Measurements from ENCODE around the gene JPH3. TPM values are rescaled to one million over a fixed set of nuclear protein-coding genes. Genes with fewer than 3 reads are reported as not detected.

JPH3 gene
- total and polyA plus RNA-seq, 10 of the 15 experiments (the other 5 are each of a cell fraction or from before 2014, with no cell fraction given) = 0.05 TPM; not detected in 9

GRCh38 chr16:87647431-87648185, 45.3 kb downstream of the JPH3 start (continued):
- TF ChIP-seq FOS (IDR thresholded peaks at IDR 0.05; ENCODE audit: borderline replicate concordance, extremely low read depth, insufficient read length) (no peak), RUNX3 (IDR thresholded peaks at IDR 0.05; ENCODE audit: low read length) (no peak), CBFB (IDR thresholded peaks at IDR 0.05; ENCODE audit: low read depth) (no peak), ZBTB11 (CRISPR knock-in tag; IDR thresholded peaks at IDR 0.05) (no peak), BCLAF1 (IDR thresholded peaks at IDR 0.05) (no peak)

GRCh38 chr16:87648236-87648635, 45.9 kb downstream of the JPH3 start:
- Histone ChIP-seq H3K27me3 (replicated peaks in 1 of 2; ENCODE audit: control insufficient read depth in 2 of 2, insufficient read depth in 2 of 2, low read length in 1 of 2) (peaks cover 0 to 3% of the 10 kb centered on the region in 2 experiments; a peak in 2 of 4 replicates), H4K20me1 (ENCODE audit: control insufficient read depth, insufficient read depth) (no peaks in the 10 kb centered on the region), H3K9me3 (replicated peaks; ENCODE audit: control insufficient read depth, insufficient read depth, low read length) (no peaks in the 10 kb centered on the region), H2AFZ (ENCODE audit: control insufficient read depth, low read depth, low read length) (no peak overlapping the region), H3K4me3 (no peak overlapping the region), H3K4me2 (ENCODE audit: control insufficient read depth, insufficient read depth) (no peak overlapping the region), H3K36me3 (ENCODE audit: control insufficient read depth in 2 of 2, insufficient read depth in 2 of 2, low read length in 1 of 2) (no peaks in the 10 kb centered on the region), H3K79me2 (ENCODE audit: control insufficient read depth, insufficient read depth, low read length) (no peaks in the 10 kb centered on the region), H3K9ac (ENCODE audit: control insufficient read depth, insufficient read depth, low read length) (no peak overlapping the region), H3K4me1 (ENCODE audit: control insufficient read depth, insufficient read depth, low read length) (no peaks in the 10 kb centered on the region), H3K27ac (ENCODE audit: control insufficient read depth, insufficient read depth) (no peak overlapping the region)
- in situ Hi-C loops (cut with MboI) (no loop called here), intact Hi-C loops (cut with micrococcal nuclease; ENCODE audit: unreplicated experiment) (no loop called here)
- WGBS (ENCODE audit: insufficient coverage, insufficient replicate concordance, low lambda C conversion rate, missing lambda C conversion rate) = 56% methylated on average over 23 of the region's 23 CpGs
- no peak for DNase-seq (ENCODE audit: low read depth, low spot score)
- RAD21 ChIA-PET (ENCODE audit: unreplicated experiment) = no interaction called here
- no peak for FAIRE-seq
- CTCF ChIA-PET = no interaction called here
- POLR2A ChIA-PET = no interaction called here
- no TSS peak for BruUV-seq (replicated peaks)
- ATAC-seq = no peak
- SMC1A ChIA-PET (ENCODE audit: uncharacterized antibody, unreplicated experiment) = no interaction called here
- no peak for TF ChIP-seq FOXM1 (IDR thresholded peaks at IDR 0.05; ENCODE audit: low read depth, low read length)
- TF ChIP-seq, protein P1, sequence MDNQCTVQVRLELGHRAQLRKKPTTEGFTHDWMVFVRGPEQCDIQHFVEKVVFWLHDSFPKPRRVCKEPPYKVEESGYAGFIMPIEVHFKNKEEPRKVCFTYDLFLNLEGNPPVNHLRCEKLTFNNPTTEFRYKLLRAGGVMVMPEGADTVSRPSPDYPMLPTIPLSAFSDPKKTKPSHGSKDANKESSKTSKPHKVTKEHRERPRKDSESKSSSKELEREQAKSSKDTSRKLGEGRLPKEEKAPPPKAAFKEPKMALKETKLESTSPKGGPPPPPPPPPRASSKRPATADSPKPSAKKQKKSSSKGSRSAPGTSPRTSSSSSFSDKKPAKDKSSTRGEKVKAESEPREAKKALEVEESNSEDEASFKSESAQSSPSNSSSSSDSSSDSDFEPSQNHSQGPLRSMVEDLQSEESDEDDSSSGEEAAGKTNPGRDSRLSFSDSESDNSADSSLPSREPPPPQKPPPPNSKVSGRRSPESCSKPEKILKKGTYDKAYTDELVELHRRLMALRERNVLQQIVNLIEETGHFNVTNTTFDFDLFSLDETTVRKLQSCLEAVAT (IDR thresholded peaks at IDR 0.05) = no peak
- TF ChIP-seq MYB (IDR thresholded peaks at IDR 0.05; ENCODE audit: borderline replicate concordance, low read depth, low read length) = no peak
- TF ChIP-seq GABPA (IDR thresholded peaks at IDR 0.05; ENCODE audit: low read depth) = no peak
- TF ChIP-seq NR2C2 (IDR thresholded peaks at IDR 0.05; ENCODE audit: borderline replicate concordance, control insufficient read depth, insufficient read length, low read depth) = no peak
- no peak for TF ChIP-seq E2F8 (IDR thresholded peaks at IDR 0.05; ENCODE audit: low read depth, partially characterized antibody)

All from GM12878 (cell line).